ENCODE measurements around the gene TECRL.

Gene TECRL

GRCh38 chr4:64305565-64306254 is 103.5 kb downstream of the TECRL start:
- H3K4me1 ChIP-seq (ENCODE audit: low read length) = no peaks in the 10 kb centered on the region

GRCh38 chr4:64272432-64272831 is 136.8 kb downstream of the TECRL start:
- H3K79me2 ChIP-seq (ENCODE audit: low read length) = no peaks in the 10 kb centered on the region
- TF ChIP-seq CTCF (IDR thresholded peaks at IDR 0.05; ENCODE audit: low read depth, low read length) = no peak
- no peak for TF ChIP-seq EZH2phosphoT487 (IDR thresholded peaks at IDR 0.05; ENCODE audit: low read depth)
- no peak overlapping the region for H3K9ac ChIP-seq (ENCODE audit: low read length)
- no peak overlapping the region for H3K4me2 ChIP-seq (ENCODE audit: low read length)
- no peaks in the 10 kb centered on the region for H3K4me1 ChIP-seq (ENCODE audit: low read length)
- H2AFZ ChIP-seq (ENCODE audit: low read depth, low read length) = no peak overlapping the region
- no peak overlapping the region for H3K4me3 ChIP-seq (ENCODE audit: low read length)
- no peaks in the 10 kb centered on the region for H3K27me3 ChIP-seq (ENCODE audit: low read depth, low read length)
- no peaks in the 10 kb centered on the region for H3K36me3 ChIP-seq (replicated peaks; ENCODE audit: low read depth, low read length)
- no peaks in the 10 kb centered on the region for H3K9me3 ChIP-seq (ENCODE audit: insufficient read depth, low read length)
- no peak overlapping the region for H3K27ac ChIP-seq (ENCODE audit: low read length)
- no peaks in the 10 kb centered on the region for H4K20me1 ChIP-seq (ENCODE audit: insufficient read depth, low read length)

More at GRCh38 chr4:64305565-64306254, 103.5 kb downstream of the TECRL start:
- H3K9ac ChIP-seq (ENCODE audit: low read length) = no peak overlapping the region
- peaks cover 3% of the 10 kb centered on the region for H3K36me3 ChIP-seq (replicated peaks; ENCODE audit: low read depth, low read length)
- H3K9me3 ChIP-seq (ENCODE audit: insufficient read depth, low read length) = no peaks in the 10 kb centered on the region
- H3K27me3 ChIP-seq (ENCODE audit: low read depth, low read length) = no peaks in the 10 kb centered on the region
- H2AFZ ChIP-seq (ENCODE audit: low read depth, low read length) = no peak overlapping the region
- no peaks in the 10 kb centered on the region for H3K79me2 ChIP-seq (ENCODE audit: low read length)
- no peaks in the 10 kb centered on the region for H4K20me1 ChIP-seq (ENCODE audit: insufficient read depth, low read length)
- no peak for TF ChIP-seq EZH2phosphoT487 (IDR thresholded peaks at IDR 0.05; ENCODE audit: low read depth)
- no peak for TF ChIP-seq CTCF (IDR thresholded peaks at IDR 0.05; ENCODE audit: low read depth, low read length)
- no peak overlapping the region for H3K27ac ChIP-seq (ENCODE audit: low read length)
- H3K4me2 ChIP-seq (ENCODE audit: low read length) = no peak overlapping the region
- no peak overlapping the region for H3K4me3 ChIP-seq (ENCODE audit: low read length)

GRCh38 chr4:64271601-64272081 is 137.6 kb downstream of the TECRL start:
- H3K9ac ChIP-seq (ENCODE audit: low read length) = no peak overlapping the region
- H3K4me1 ChIP-seq (ENCODE audit: low read length) = no peaks in the 10 kb centered on the region
- H3K36me3 ChIP-seq (replicated peaks; ENCODE audit: low read depth, low read length) = no peaks in the 10 kb centered on the region
- H3K27me3 ChIP-seq (ENCODE audit: low read depth, low read length) = no peaks in the 10 kb centered on the region
- H3K4me2 ChIP-seq (ENCODE audit: low read length) = no peak overlapping the region
- no peaks in the 10 kb centered on the region for H4K20me1 ChIP-seq (ENCODE audit: insufficient read depth, low read length)
- no peaks in the 10 kb centered on the region for H3K9me3 ChIP-seq (ENCODE audit: insufficient read depth, low read length)
- H2AFZ ChIP-seq (ENCODE audit: low read depth, low read length) = no peak overlapping the region
- no peaks in the 10 kb centered on the region for H3K79me2 ChIP-seq (ENCODE audit: low read length)
- no peak overlapping the region for H3K27ac ChIP-seq (ENCODE audit: low read length)
- TF ChIP-seq CTCF (IDR thresholded peaks at IDR 0.05; ENCODE audit: low read depth, low read length) = no peak
- TF ChIP-seq EZH2phosphoT487 (IDR thresholded peaks at IDR 0.05; ENCODE audit: low read depth) = no peak
- no peak overlapping the region for H3K4me3 ChIP-seq (ENCODE audit: low read length)

- no peak for TF ChIP-seq CTCF (IDR thresholded peaks at IDR 0.05; ENCODE audit: low read depth, low read length)
- TF ChIP-seq EZH2phosphoT487 (IDR thresholded peaks at IDR 0.05; ENCODE audit: low read depth) = no peak
- Histone ChIP-seq H3K4me1 (ENCODE audit: low read length) (no peaks in the 10 kb centered on the region), H3K9me3 (ENCODE audit: insufficient read depth, low read length) (no peaks in the 10 kb centered on the region), H3K27me3 (ENCODE audit: low read depth, low read length) (no peaks in the 10 kb centered on the region), H3K36me3 (replicated peaks; ENCODE audit: low read depth, low read length) (no peaks in the 10 kb centered on the region), H3K79me2 (ENCODE audit: low read length) (no peaks in the 10 kb centered on the region), H2AFZ (ENCODE audit: low read depth, low read length) (no peak overlapping the region), H3K9ac (ENCODE audit: low read length) (no peak overlapping the region), H3K27ac (ENCODE audit: low read length) (no peak overlapping the region), H4K20me1 (ENCODE audit: insufficient read depth, low read length) (no peaks in the 10 kb centered on the region), H3K4me2 (ENCODE audit: low read length) (no peak overlapping the region), H3K4me3 (ENCODE audit: low read length) (no peak overlapping the region)
These were observed 142.6 kb downstream of the TECRL start for GRCh38 chr4:64266669-64267068.
